Kidney (tissue), 14 donors: ENCODE measurements around the gene RAE1. TPM values are rescaled to one million over a fixed set of nuclear protein-coding genes. Genes with fewer than 3 reads are reported as not detected.

Experiments used
- DNase-seq, 5 donors: peaks; one replicate each; pipeline ENCODE4 v3.0.0-alpha.2; 2013 to 2020
- FAIRE-seq: peaks from 2 replicates; lab custom pipeline; 2012; peaks lifted over from hg19 to GRCh38; lab: Jason Lieb, UNC
- H3K27ac ChIP-seq, 2 donors: one replicate each; pipeline ENCODE4 v1.7.0; 2013; ENCODE audit warnings: low read depth in 2 of 2, low read length in 2 of 2, inconsistent platforms in 1 of 2
- H3K27me3 ChIP-seq: one replicate; pipeline ENCODE4 v1.7.1; 2013; ENCODE audit warnings: low read length, inconsistent platforms; ENCODE audit not compliant: control insufficient read depth, insufficient read depth
- H3K36me3 ChIP-seq, 3 donors: one replicate each; pipeline versions ENCODE4 v1.7.0 to v1.7.1; 2013; ENCODE audit warnings: low read length in 3 of 3, control low read depth in 1 of 3, inconsistent platforms in 1 of 3; ENCODE audit not compliant: insufficient read depth in 3 of 3, control insufficient read depth in 2 of 3
- H3K4me1 ChIP-seq, 3 donors: one replicate each; pipeline versions ENCODE4 v1.7.0 to v1.7.1; 2013; ENCODE audit warnings: low read length in 3 of 3, inconsistent platforms in 1 of 3, low read depth in 1 of 3; ENCODE audit not compliant: control insufficient read depth in 2 of 3, insufficient read depth in 2 of 3
- H3K4me3 ChIP-seq, 3 donors: one replicate each; pipeline versions ENCODE4 v1.7.0 to v1.8.1; 2013; ENCODE audit warnings: low read length in 3 of 3, control low read depth in 1 of 3, inconsistent platforms in 1 of 3
- H3K9ac ChIP-seq, 3 donors: one replicate each; pipeline versions ENCODE4 v1.7.0 to v1.7.1; 2013; ENCODE audit warnings: low read length in 3 of 3, control low read depth in 1 of 3, inconsistent platforms in 1 of 3
- H3K9me3 ChIP-seq, 3 donors: one replicate each; pipeline versions ENCODE4 v1.7.0 to v1.7.1; 2013; ENCODE audit warnings: low read length in 3 of 3, control low read depth in 1 of 3, inconsistent platforms in 1 of 3; ENCODE audit not compliant: control insufficient read depth in 2 of 3, insufficient read depth in 1 of 3
- CTCF ChIP-seq: IDR thresholded peaks from 3 replicates; pipeline ENCODE4 v1.5.1; 2012; ENCODE audit warnings: mild to moderate bottlenecking, moderate library complexity, borderline replicate concordance; ENCODE audit not compliant: insufficient read depth; ENCODE audit errors: extremely low read depth
- intact Hi-C: fragments of 100-400 bp; cut with DNase I; formaldehyde crosslinking; loops from one replicate; pipeline ENCODE4 v1.11.1; 2022
- polyA plus RNA-seq: library from polyadenylated mRNA; stranded (reverse); fragments of 350-450 nt; fragmentation: Illumina TruSeq; extraction: RNeasy Lipid Tissue Mini Kit (QIAGEN cat#74804); gene quantifications from one replicate; pipeline ENCODE4 v1.2.3, GENCODE V29; 2014; ENCODE audit warnings: low read depth, low replicate concordance; ENCODE audit not compliant: insufficient read depth
- total RNA-seq: library from RNA; stranded (reverse); fragmentation: NEBNext Ultra II Directional; extraction: Animal tissue kit (Norgen Biotek cat#: 25700); gene quantifications from one replicate; pipeline ENCODE4 v1.2.1, GENCODE V29; 2021
- donor health status: control.
- donor health status: control.
- donor health status: control.
- donor health status: control.
- donor health status: control.
- donor health status: DM: yes; HTN: yes; CAD: no.
- donor health status: Normal renal cell carcinoma (clear cell type).

Gene RAE1
- total and polyA plus RNA-seq, 2 donors from 2014 or later: 19.5 to 26.3 TPM

- Histone ChIP-seq H3K9ac (no peak overlapping the region), H3K4me3 (no peak overlapping the region), H3K27ac (no peak overlapping the region), H3K27me3 (no peaks in the 10 kb centered on the region), H3K36me3 (no peaks in the 10 kb centered on the region), H3K9me3 (no peaks in the 10 kb centered on the region), H3K4me1 (no peaks in the 10 kb centered on the region)
- DNase-seq: no peak
- no peak for TF ChIP-seq CTCF
- intact Hi-C loops: no loop called here
- FAIRE-seq: no peak
These were observed 64.7 kb downstream of the RAE1 start for GRCh38 chr20:57415771-57416170.

DNA sequence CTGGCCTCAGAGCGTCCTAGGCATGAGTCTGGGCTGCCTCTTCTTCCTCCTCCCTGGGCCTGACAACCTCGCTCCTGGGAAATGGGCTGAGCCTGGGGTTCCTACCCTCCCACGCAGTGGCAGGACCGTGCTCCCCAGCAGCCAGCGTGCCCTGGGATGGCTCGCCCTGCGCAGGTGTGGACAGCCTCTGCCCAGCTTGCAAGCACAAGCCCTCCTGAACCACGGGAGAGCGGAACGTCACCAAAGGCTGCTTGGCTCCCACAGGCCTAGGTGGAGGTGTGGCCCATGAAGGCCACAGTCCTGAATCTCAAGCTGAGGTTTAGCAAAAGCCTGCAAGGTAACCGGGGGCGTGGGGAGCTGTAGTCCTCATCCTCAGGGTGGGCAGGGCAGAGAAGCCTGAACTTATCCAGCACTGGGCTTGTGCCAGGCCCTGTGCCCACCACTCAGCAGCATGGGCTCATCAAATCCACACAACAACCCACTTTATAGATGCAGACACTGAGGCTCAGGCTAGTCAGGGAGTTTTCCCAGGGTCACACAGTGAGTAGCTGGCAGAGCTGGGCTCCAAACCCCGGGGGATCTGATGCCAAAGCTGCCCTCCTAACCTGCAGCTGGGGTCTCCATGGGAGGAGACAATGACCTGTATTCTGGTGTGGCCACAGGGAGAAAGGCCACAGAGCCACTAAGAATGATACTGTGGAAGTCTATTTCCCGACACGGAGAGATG is 65.4 kb downstream of the RAE1 start:
- intact Hi-C loops: no loop called here
- no peak for FAIRE-seq
- no peaks in the 10 kb centered on the region for H3K4me1 ChIP-seq
- H3K9ac ChIP-seq: no peak overlapping the region
- no peaks in the 10 kb centered on the region for H3K27me3 ChIP-seq
- no peaks in the 10 kb centered on the region for H3K36me3 ChIP-seq
- no peak for TF ChIP-seq CTCF
- no peak overlapping the region for H3K27ac ChIP-seq
- no peak for DNase-seq
- H3K4me3 ChIP-seq: no peak overlapping the region
- H3K9me3 ChIP-seq: no peaks in the 10 kb centered on the region

DNA sequence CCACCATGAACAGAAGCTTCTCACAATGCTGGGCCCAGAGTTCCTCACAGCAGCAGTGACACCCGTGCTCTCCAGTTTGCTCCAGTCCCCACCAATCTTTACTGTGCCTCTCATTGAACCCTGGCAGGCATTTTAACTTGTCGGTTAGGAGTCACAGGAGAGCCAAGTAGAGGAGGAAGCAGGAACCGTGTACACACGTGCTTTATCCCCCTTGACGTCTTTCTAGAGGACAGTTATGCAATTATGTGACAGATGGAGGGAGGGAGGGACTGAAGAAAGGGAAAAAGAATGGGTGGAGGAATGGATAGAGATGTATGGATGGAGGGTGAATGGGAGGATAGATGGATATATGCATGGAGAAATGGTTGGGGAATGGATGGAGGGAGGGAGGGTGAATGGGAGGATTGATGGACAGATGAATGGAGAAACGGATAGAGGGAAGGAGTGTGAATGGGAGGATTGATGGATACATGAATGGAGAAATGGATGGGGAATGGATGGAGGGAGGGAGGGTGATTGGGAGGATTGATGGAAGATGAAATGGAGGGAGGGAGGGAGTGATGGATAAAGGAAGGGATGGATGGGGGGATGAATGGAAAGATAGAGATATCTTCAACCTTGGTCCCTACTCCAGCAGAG is 66.1 kb downstream of the RAE1 start:
- DNase-seq: no peak
- no peak for FAIRE-seq
- Histone ChIP-seq H3K9ac (no peak overlapping the region), H3K4me1 (no peaks in the 10 kb centered on the region), H3K36me3 (no peaks in the 10 kb centered on the region), H3K27me3 (no peaks in the 10 kb centered on the region), H3K9me3 (no peaks in the 10 kb centered on the region), H3K4me3 (no peak overlapping the region), H3K27ac (no peak overlapping the region)
- TF ChIP-seq CTCF: no peak
- intact Hi-C loops: no loop called here
